SK-N-SH (cell line): ENCODE data around the gene LTF. TPM values are rescaled to one million over a fixed set of nuclear protein-coding genes. Genes with fewer than 3 reads are reported as not detected.

Source experiments
- CTCF ChIA-PET: fragments of 300-600, 350-600 bp; formaldehyde crosslinking; extraction: SDS; loops from one replicate; lab custom pipeline; 2021; lab: Yijun Ruan, JAX
- POLR2A ChIA-PET: fragments of 350-600 bp; sonication (Branson Sonifier 250); formaldehyde crosslinking; extraction: SDS; loops from one replicate; lab custom pipeline; 2020; ENCODE audit warnings: antibody characterized with exemption, inconsistent platforms; lab: Yijun Ruan, JAX
- DNase-seq: peaks from one replicate; pipeline ENCODE4 v3.0.0; 2012
- H2AFZ ChIP-seq: fragments of 200-600 bp; sonication (generic); 2 replicates; pipeline ENCODE4 v1.8.1; 2016; ENCODE audit warnings: antibody characterized with exemption, mild to moderate bottlenecking, low read depth
- H3F3A ChIP-seq: fragments of 200-600 bp; sonication (generic); replicated peaks from 2 replicates; pipeline ENCODE3; 2016; ENCODE audit warnings: antibody characterized with exemption, mild to moderate bottlenecking; ENCODE audit not compliant: insufficient read depth
- H3K27ac ChIP-seq, 2 experiments: fragments of 200-500 bp in 1 of 2; fragments of 200-600 bp in 1 of 2; sonication (Bioruptor generic) in 1 of 2; sonication (generic), shearing (Covaris generic) in 1 of 2; 2 replicates each; pipeline versions ENCODE4 v1.5.1 to v1.6.1; 2014 to 2016; ENCODE audit warnings: low read depth in 2 of 2, inconsistent platforms in 1 of 2, low read length in 1 of 2, mild to moderate bottlenecking in 1 of 2, mixed read lengths in 1 of 2
- H3K27me3 ChIP-seq: fragments of 200-600 bp; sonication (generic), shearing (Covaris generic); 2 replicates; pipeline ENCODE4 v1.6.1; 2016; ENCODE audit warnings: mixed run types; ENCODE audit not compliant: insufficient read depth
- H3K36me3 ChIP-seq, 2 experiments: fragments of 200-500 bp in 1 of 2; fragments of 200-600 bp in 1 of 2; sonication (Bioruptor generic) in 1 of 2; sonication (generic) in 1 of 2; replicated peaks in 1 of 2; 2 replicates each; pipeline versions ENCODE3 to v1.5.1; 2014 to 2016; ENCODE audit warnings: low read length in 1 of 2, mild to moderate bottlenecking in 1 of 2; ENCODE audit not compliant: insufficient read depth in 2 of 2, control insufficient read depth in 1 of 2
- H3K4me1 ChIP-seq, 2 experiments: fragments of 200-500 bp in 1 of 2; fragments of 200-600 bp in 1 of 2; sonication (Bioruptor generic) in 1 of 2; sonication (generic), shearing (Covaris generic) in 1 of 2; 2 replicates each; pipeline versions ENCODE4 v1.5.1 to v1.6.1; 2014 to 2016; ENCODE audit warnings: low read depth in 1 of 2, low read length in 1 of 2, mixed run types in 1 of 2; ENCODE audit not compliant: insufficient read depth in 2 of 2, control insufficient read depth in 1 of 2
- H3K4me2 ChIP-seq: fragments of 200-600 bp; sonication (generic), shearing (Covaris generic); 2 replicates; pipeline ENCODE4 v1.6.1; 2017; ENCODE audit warnings: mixed run types
- H3K4me3 ChIP-seq, 2 experiments: fragments of 200-500 bp in 1 of 2; fragments of 200-600 bp in 1 of 2; sonication (Bioruptor generic) in 1 of 2; sonication (generic), shearing (Covaris generic) in 1 of 2; 2 replicates each; pipeline versions ENCODE4 v1.5.1 to v1.8.1; 2014 to 2016; ENCODE audit warnings: low read depth in 2 of 2, inconsistent platforms in 1 of 2, low read length in 1 of 2, mild to moderate bottlenecking in 1 of 2, mixed read lengths in 1 of 2, moderate library complexity in 1 of 2
- H3K79me2 ChIP-seq: fragments of 200-600 bp; sonication (generic); 2 replicates; pipeline ENCODE4 v1.8.1; 2017; ENCODE audit warnings: mild to moderate bottlenecking; ENCODE audit not compliant: insufficient read depth
- H3K9ac ChIP-seq: fragments of 200-600 bp; sonication (generic); 2 replicates; pipeline ENCODE4 v1.6.1; 2017; ENCODE audit warnings: mixed run types
- H3K9me2 ChIP-seq: fragments of 200-600 bp; sonication (generic); 2 replicates; pipeline ENCODE4 v1.6.1; 2017; ENCODE audit warnings: mixed run types
- H3K9me3 ChIP-seq: fragments of 200-600 bp; sonication (generic); 2 replicates; pipeline ENCODE4 v1.6.1; 2017; ENCODE audit warnings: mixed run types, mild to moderate bottlenecking, moderate library complexity
- H4K20me1 ChIP-seq: fragments of 200-600 bp; sonication (generic); 2 replicates; pipeline ENCODE4 v1.6.1; 2017; ENCODE audit warnings: mild to moderate bottlenecking, mixed run types; ENCODE audit not compliant: insufficient read depth
- CTCF ChIP-seq: fragments of 200-600 bp; sonication (generic); IDR thresholded peaks from 2 replicates; pipeline ENCODE4 v1.6.1; 2017; ENCODE audit warnings: antibody characterized with exemption, mild to moderate bottlenecking, moderate library complexity
- ELF1 ChIP-seq: IDR thresholded peaks from 2 replicates; pipeline ENCODE4 v1.4.0; 2012
- GABPA ChIP-seq: IDR thresholded peaks from 2 replicates; pipeline ENCODE4 v1.4.0; 2012; ENCODE audit warnings: low read depth, mild to moderate bottlenecking
- IRF3 ChIP-seq: fragments of 150-350 bp; IDR thresholded peaks from 2 replicates; pipeline ENCODE4 v1.6.1; 2016; ENCODE audit warnings: mild to moderate bottlenecking, low read depth, low read length
- MAX ChIP-seq: IDR thresholded peaks from 2 replicates; pipeline ENCODE4 v1.4.0; 2012; ENCODE audit warnings: low read depth
- MEF2A ChIP-seq: IDR thresholded peaks from 2 replicates; pipeline ENCODE4 v1.4.0; 2012; ENCODE audit warnings: low read depth, borderline replicate concordance
- MXI1 ChIP-seq: IDR thresholded peaks from 2 replicates; pipeline ENCODE4 v1.6.1; 2012; ENCODE audit warnings: mild to moderate bottlenecking, low read depth, low read length, improper control_type of control experiment
- NRF1 ChIP-seq: IDR thresholded peaks from 2 replicates; pipeline ENCODE4 v1.6.1; 2012; ENCODE audit warnings: low read depth, mild to moderate bottlenecking, low read length
- POLR2AphosphoS5 ChIP-seq: IDR thresholded peaks from 2 replicates; pipeline ENCODE4 v1.6.1; 2012; ENCODE audit warnings: low read depth, low read length
- RXRA ChIP-seq: IDR thresholded peaks from 2 replicates; pipeline ENCODE4 v1.4.0; 2012; ENCODE audit warnings: low read depth, mild to moderate bottlenecking, borderline replicate concordance
- TAF1 ChIP-seq: IDR thresholded peaks from 2 replicates; pipeline ENCODE4 v1.6.1; 2012; ENCODE audit warnings: low read depth, mild to moderate bottlenecking, low read length, moderate library complexity, borderline replicate concordance
- TEAD4 ChIP-seq: IDR thresholded peaks from 2 replicates; pipeline ENCODE4 v1.4.0; 2012; ENCODE audit warnings: mild to moderate bottlenecking, borderline replicate concordance; ENCODE audit not compliant: insufficient read depth
- YY1 ChIP-seq: IDR thresholded peaks from 2 replicates; pipeline ENCODE4 v1.4.0; 2012; ENCODE audit warnings: low read depth, mild to moderate bottlenecking
- WGBS: methylation state at CpG from one replicate; pipeline ENCODE4 v1.1.6; 2017; ENCODE audit warnings: low lambda C conversion rate; 5-methylcytosine and 5-hydroxymethylcytosine counted together
- polyA plus RNA-seq, 3 experiments: library from polyadenylated mRNA; depleted of rRNA; stranded (reverse); fragments of >200 nt; gene quantifications; 2 replicates each; pipeline ENCODE4 v1.2.3, GENCODE V29; 2012
- TF ChIP-seq, protein P1 (sequence below): IDR thresholded peaks from 2 replicates; pipeline ENCODE4 v1.6.1; 2012; ENCODE audit warnings: mild to moderate bottlenecking, low read depth, low read length, moderate library complexity

LTF gene
- polyA plus RNA-seq, 1 of the 3 experiments (the other 2 are of a cell fraction), result not detected

DNA sequence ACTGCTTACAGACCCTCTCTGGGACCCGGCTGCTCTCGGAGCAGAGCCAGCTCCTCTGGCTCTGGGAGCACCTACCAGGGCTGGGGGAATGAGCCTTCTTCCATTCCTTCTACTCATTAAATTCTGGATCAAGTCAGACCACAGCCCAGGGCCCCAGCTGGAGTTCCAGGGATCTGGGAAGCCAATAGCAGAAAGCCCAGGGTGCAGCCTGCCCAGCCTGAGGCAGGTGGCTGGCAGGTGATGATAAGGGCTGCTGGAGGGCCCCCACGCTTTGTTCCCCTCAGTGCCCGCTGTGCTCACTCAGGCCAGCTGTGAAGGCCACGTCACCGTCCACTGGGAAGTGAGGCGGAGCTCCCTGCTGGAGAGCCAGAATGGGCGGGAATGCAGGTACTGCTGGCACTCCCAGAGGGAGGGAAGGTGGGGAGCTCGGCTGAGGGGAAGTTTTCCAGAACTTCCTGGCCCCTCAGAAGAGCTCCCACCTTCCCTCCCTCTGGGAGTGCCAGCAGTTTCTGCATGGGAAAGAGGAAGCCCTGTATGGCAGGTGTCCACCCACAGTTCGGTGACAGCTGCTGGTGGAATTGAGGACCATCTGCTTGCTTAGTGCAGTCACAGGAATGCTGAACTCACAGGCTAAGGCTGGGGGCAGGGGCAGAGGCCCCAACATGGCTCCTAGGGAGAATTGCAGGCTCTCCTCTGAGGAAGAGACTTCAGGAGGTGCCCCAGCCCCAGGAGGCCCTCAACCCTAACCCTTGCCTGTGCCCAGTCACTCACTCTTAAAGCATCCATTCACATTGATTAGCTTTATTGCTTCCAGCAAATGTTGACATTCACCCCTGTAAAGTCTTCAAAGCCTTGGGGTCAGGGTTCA lies 20.4 kb upstream of the LTF start:
- Histone ChIP-seq H3F3A (no peaks in the 10 kb centered on the region), H3K27me3 (no peaks in the 10 kb centered on the region; the same call in 1 of the 2 replicates), H3K4me2 (no peak overlapping the region), H3K9me3 (no peaks in the 10 kb centered on the region), H3K36me3 (no peaks in the 10 kb centered on the region), H4K20me1 (no peaks in the 10 kb centered on the region), H3K9ac (no peak overlapping the region), H3K27ac (no peak overlapping the region), H3K9me2 (no peaks in the 10 kb centered on the region), H2AFZ (no peak overlapping the region), H3K4me3 (no peak overlapping the region), H3K4me1 (peaks cover 0 to 3% of the 10 kb centered on the region in 2 experiments; a peak in 1 of 4 replicates), H3K79me2 (no peaks in the 10 kb centered on the region)
- WGBS, result 44% methylated on average over 1 of the region's 10 CpGs
- TF ChIP-seq POLR2AphosphoS5 (no peak), MXI1 (no peak), TAF1 (no peak)
- ChIA-PET POLR2A (no interaction called here), CTCF (interaction anchor here (1.1 to 7.9 kb wide), 5 partner anchors 7 to 410 kb away, joined by 4 to 223 read pairs (median 7); partner anchors contain the start of genes LRRC2 and RTP3)
- no peak for DNase-seq

GRCh38 chr3:46484388-46484787 lies 19.7 kb upstream of the LTF start:
- H3K36me3 ChIP-seq, result no peaks in the 10 kb centered on the region
- no peak overlapping the region for H2AFZ ChIP-seq
- peaks cover 0 to 3% of the 10 kb centered on the region in 2 experiments; a peak in 1 of 4 replicates for H3K4me1 ChIP-seq
- H3F3A ChIP-seq, result no peaks in the 10 kb centered on the region
- no peaks in the 10 kb centered on the region for H3K9me2 ChIP-seq
- no CpG with 5 or more reads among the region's 1 CpG for WGBS
- no peak overlapping the region for H3K27ac ChIP-seq
- no peak overlapping the region for H3K4me3 ChIP-seq
- no peaks in the 10 kb centered on the region; the same call in 1 of the 2 replicates for H3K27me3 ChIP-seq
- DNase-seq, result no peak
- H3K9me3 ChIP-seq, result no peaks in the 10 kb centered on the region
- H3K4me2 ChIP-seq, result no peak overlapping the region
- ChIA-PET CTCF (interaction anchor here (1.1 to 7.9 kb wide), 5 partner anchors 8 to 411 kb away, joined by 4 to 223 read pairs (median 7); partner anchors contain the start of genes LRRC2 and RTP3), POLR2A (no interaction called here)
- H3K79me2 ChIP-seq, result no peaks in the 10 kb centered on the region
- TF ChIP-seq MAX (no peak), YY1 (no peak), MEF2A (no peak), GABPA (no peak), TEAD4 (no peak), RXRA (no peak), NRF1 (no peak), ELF1 (no peak), IRF3 (no peak), CTCF (no peak), POLR2AphosphoS5 (no peak)
- TF ChIP-seq, protein P1, sequence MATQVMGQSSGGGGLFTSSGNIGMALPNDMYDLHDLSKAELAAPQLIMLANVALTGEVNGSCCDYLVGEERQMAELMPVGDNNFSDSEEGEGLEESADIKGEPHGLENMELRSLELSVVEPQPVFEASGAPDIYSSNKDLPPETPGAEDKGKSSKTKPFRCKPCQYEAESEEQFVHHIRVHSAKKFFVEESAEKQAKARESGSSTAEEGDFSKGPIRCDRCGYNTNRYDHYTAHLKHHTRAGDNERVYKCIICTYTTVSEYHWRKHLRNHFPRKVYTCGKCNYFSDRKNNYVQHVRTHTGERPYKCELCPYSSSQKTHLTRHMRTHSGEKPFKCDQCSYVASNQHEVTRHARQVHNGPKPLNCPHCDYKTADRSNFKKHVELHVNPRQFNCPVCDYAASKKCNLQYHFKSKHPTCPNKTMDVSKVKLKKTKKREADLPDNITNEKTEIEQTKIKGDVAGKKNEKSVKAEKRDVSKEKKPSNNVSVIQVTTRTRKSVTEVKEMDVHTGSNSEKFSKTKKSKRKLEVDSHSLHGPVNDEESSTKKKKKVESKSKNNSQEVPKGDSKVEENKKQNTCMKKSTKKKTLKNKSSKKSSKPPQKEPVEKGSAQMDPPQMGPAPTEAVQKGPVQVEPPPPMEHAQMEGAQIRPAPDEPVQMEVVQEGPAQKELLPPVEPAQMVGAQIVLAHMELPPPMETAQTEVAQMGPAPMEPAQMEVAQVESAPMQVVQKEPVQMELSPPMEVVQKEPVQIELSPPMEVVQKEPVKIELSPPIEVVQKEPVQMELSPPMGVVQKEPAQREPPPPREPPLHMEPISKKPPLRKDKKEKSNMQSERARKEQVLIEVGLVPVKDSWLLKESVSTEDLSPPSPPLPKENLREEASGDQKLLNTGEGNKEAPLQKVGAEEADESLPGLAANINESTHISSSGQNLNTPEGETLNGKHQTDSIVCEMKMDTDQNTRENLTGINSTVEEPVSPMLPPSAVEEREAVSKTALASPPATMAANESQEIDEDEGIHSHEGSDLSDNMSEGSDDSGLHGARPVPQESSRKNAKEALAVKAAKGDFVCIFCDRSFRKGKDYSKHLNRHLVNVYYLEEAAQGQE, result no peak
- TF ChIP-seq, all 33 proteins: peak for 0
- no peak overlapping the region for H3K9ac ChIP-seq
- H4K20me1 ChIP-seq, result no peaks in the 10 kb centered on the region
